HL-60 (cell line): ENCODE measurements around the gene MFAP2.

Experiments used
- CTCF ChIP-seq: IDR thresholded peaks from one replicate; pipeline ENCODE4 v1.5.1; 2011; ENCODE audit warnings: low read length, control low read depth, inconsistent platforms; ENCODE audit not compliant: insufficient read depth
- GABPA ChIP-seq: IDR thresholded peaks from 2 replicates; pipeline ENCODE4 v1.6.1; 2012; ENCODE audit warnings: low read depth
- POLR2AphosphoS5 ChIP-seq: IDR thresholded peaks from 2 replicates; pipeline ENCODE4 v1.6.1; 2012; ENCODE audit warnings: low read depth
- SPI1 ChIP-seq: IDR thresholded peaks from 2 replicates; pipeline ENCODE4 v1.6.1; 2012; ENCODE audit warnings: low read depth, mild to moderate bottlenecking, borderline replicate concordance

GRCh38 chr1:16989676-16990391, 9.4 kb upstream of the MFAP2 start:
- TF ChIP-seq CTCF (no peak), POLR2AphosphoS5 (no peak), GABPA (no peak), SPI1 (no peak)
